Hepatocyte (in vitro differentiated cells): ENCODE results near the gene ADRM1. TPM values are rescaled to one million over a fixed set of nuclear protein-coding genes. Genes with fewer than 3 reads are reported as not detected.
A peak's percentile ranks its signal among the peaks of the same experiment; 100 is the strongest.

Source experiments
- DNase-seq: peaks from one replicate; pipeline ENCODE4 v3.0.0-alpha.2; 2016; ENCODE audit warnings: low spot score
- H2AFZ ChIP-seq: fragments of 200-600 bp; sonication (generic); 2 replicates; pipeline ENCODE4 v1.6.0; 2016; ENCODE audit warnings: antibody characterized with exemption, mild to moderate bottlenecking
- H3K27ac ChIP-seq: fragments of 200-600 bp; sonication (generic); 2 replicates; pipeline ENCODE4 v1.5.1; 2016; ENCODE audit warnings: mild to moderate bottlenecking
- H3K27me3 ChIP-seq: fragments of 200-600 bp; sonication (generic); 2 replicates; pipeline ENCODE4 v1.6.1; 2016
- H3K36me3 ChIP-seq: fragments of 200-600 bp; sonication (generic); replicated peaks from 2 replicates; pipeline ENCODE4 v1.5.1; 2016; ENCODE audit warnings: low read depth; ENCODE audit not compliant: insufficient read depth
- H3K4me1 ChIP-seq: fragments of 200-600 bp; sonication (generic); 2 replicates; pipeline ENCODE4 v1.5.1; 2016; ENCODE audit warnings: mild to moderate bottlenecking, moderate library complexity; ENCODE audit not compliant: insufficient read depth
- H3K4me2 ChIP-seq: fragments of 200-600 bp; sonication (generic); 2 replicates; pipeline ENCODE4 v1.6.0; 2016
- H3K4me3 ChIP-seq: fragments of 200-600 bp; sonication (generic); 2 replicates; pipeline ENCODE4 v1.5.1; 2016; ENCODE audit warnings: mild to moderate bottlenecking
- H3K79me2 ChIP-seq: fragments of 200-600 bp; sonication (generic); 2 replicates; pipeline ENCODE4 v1.6.0; 2017; ENCODE audit warnings: mild to moderate bottlenecking
- H3K9me2 ChIP-seq: fragments of 200-600 bp; sonication (generic); replicated peaks from 2 replicates; pipeline ENCODE4 v1.6.0; 2017; ENCODE audit warnings: mild to moderate bottlenecking; ENCODE audit not compliant: insufficient read depth
- H3K9me3 ChIP-seq: fragments of 200-600 bp; sonication (generic); 2 replicates; pipeline ENCODE4 v1.5.1; 2016; ENCODE audit warnings: low read depth, mild to moderate bottlenecking
- H4K20me1 ChIP-seq: fragments of 200-600 bp; sonication (generic); 2 replicates; pipeline ENCODE4 v1.6.0; 2016; ENCODE audit warnings: mild to moderate bottlenecking; ENCODE audit not compliant: insufficient read depth, poor library complexity, severe bottlenecking
- CTCF ChIP-seq: fragments of 200-600 bp; sonication (generic); IDR thresholded peaks from 2 replicates; pipeline ENCODE4 v1.5.1; 2016; ENCODE audit warnings: antibody characterized with exemption, mild to moderate bottlenecking; ENCODE audit not compliant: poor library complexity
- EZH2 ChIP-seq: fragments of 200-600 bp; sonication (generic); IDR thresholded peaks from 2 replicates; pipeline ENCODE4 v1.6.1; 2016; ENCODE audit warnings: antibody characterized with exemption, mild to moderate bottlenecking, borderline replicate concordance
- EZH2phosphoT487 ChIP-seq: fragments of 200-600 bp; sonication (generic); IDR thresholded peaks from one replicate; pipeline ENCODE4 v1.6.1; 2018; ENCODE audit warnings: antibody characterized with exemption, mild to moderate bottlenecking, low read depth, moderate library complexity; ENCODE audit not compliant: unreplicated experiment, severe bottlenecking
- WGBS: methylation state at CpG from one replicate; pipeline ENCODE4 v1.1.6; 2016; ENCODE audit warnings: low lambda C conversion rate; ENCODE audit errors: missing lambda C conversion rate; 5-methylcytosine and 5-hydroxymethylcytosine counted together
- polyA plus RNA-seq: library from polyadenylated mRNA; unstranded; fragments of >200 nt; fragmentation: Nextera tagmentation; extraction: Ambion mirVana; gene quantifications from 2 replicates; pipeline ENCODE4 v1.2.1, GENCODE V29; 2016
- total RNA-seq: library from RNA; depleted of rRNA; stranded (reverse); fragments of >200 nt; gene quantifications from 2 replicates; pipeline ENCODE4 v1.2.3, GENCODE V29; 2014

ADRM1 gene
- total and polyA plus RNA-seq, 2 experiments from 2014 or later = 103 to 144 TPM

GRCh38 chr20:62318400-62319345, 15.9 kb downstream of the ADRM1 start:
- Histone ChIP-seq H2AFZ (no peak overlapping the region), H4K20me1 (no peaks in the 10 kb centered on the region), H3K4me2 (no peak overlapping the region), H3K79me2 (no peaks in the 10 kb centered on the region), H3K36me3 (no peaks in the 10 kb centered on the region), H3K9me2 (no peaks in the 10 kb centered on the region), H3K27ac (no peak overlapping the region), H3K4me3 (no peak overlapping the region), H3K9me3 (no peaks in the 10 kb centered on the region), H3K27me3 (no peaks in the 10 kb centered on the region), H3K4me1 (no peaks in the 10 kb centered on the region)
- DNase-seq = no peak
- TF ChIP-seq EZH2phosphoT487 = no peak
- TF ChIP-seq CTCF = no peak
- no peak for TF ChIP-seq EZH2
- WGBS = 97% methylated on average over 23 of the region's 36 CpGs

- Histone ChIP-seq H3K9me2 (no peaks in the 10 kb centered on the region), H3K79me2 (no peaks in the 10 kb centered on the region), H3K9me3 (no peaks in the 10 kb centered on the region), H3K4me2 (no peak overlapping the region), H3K4me3 (no peak overlapping the region), H3K27me3 (no peaks in the 10 kb centered on the region), H3K27ac (no peak overlapping the region), H3K4me1 (no peaks in the 10 kb centered on the region), H2AFZ (no peak overlapping the region), H4K20me1 (no peaks in the 10 kb centered on the region), H3K36me3 (no peaks in the 10 kb centered on the region)
- WGBS = 94% methylated on average over 29 of the region's 29 CpGs
- no peak for DNase-seq
- TF ChIP-seq EZH2 (no peak), CTCF (no peak), EZH2phosphoT487 (no peak)
Observed at GRCh38 chr20:62319346-62319909, 16.6 kb downstream of the ADRM1 start.

GRCh38 chr20:62320581-62321354, 18.0 kb downstream of the ADRM1 start:
- no peaks in the 10 kb centered on the region for H3K9me2 ChIP-seq
- peak; percentile 48 for DNase-seq
- no peaks in the 10 kb centered on the region for H3K4me1 ChIP-seq
- 98% methylated on average over 14 of the region's 22 CpGs for WGBS
- H3K4me3 ChIP-seq = no peak overlapping the region
- no peaks in the 10 kb centered on the region for H4K20me1 ChIP-seq
- H3K79me2 ChIP-seq = no peaks in the 10 kb centered on the region
- no peak overlapping the region for H2AFZ ChIP-seq
- no peak overlapping the region for H3K27ac ChIP-seq
- H3K9me3 ChIP-seq = no peaks in the 10 kb centered on the region
- no peaks in the 10 kb centered on the region for H3K36me3 ChIP-seq
- no peaks in the 10 kb centered on the region for H3K27me3 ChIP-seq
- no peak for TF ChIP-seq CTCF
- TF ChIP-seq EZH2phosphoT487 = no peak
- TF ChIP-seq EZH2 = no peak
- no peak overlapping the region for H3K4me2 ChIP-seq
